SHP77 (cell line): ENCODE data around the gene PGM5.

Source experiments
- DNase-seq, 2 experiments: peaks; one replicate each; lab custom pipeline; 2025; lab: John Stamatoyannopoulos, UW

Gene PGM5

GRCh38 chr9:68536876-68537615 is 180.6 kb downstream of the PGM5 start:
- DNase-seq, result no peak

GRCh38 chr9:68537616-68537880 is 181.1 kb downstream of the PGM5 start:
- DNase-seq, result no peak

- DNase-seq, result no peak
These were observed 181.8 kb downstream of the PGM5 start for GRCh38 chr9:68538200-68538599.

GRCh38 chr9:68540712-68541535 is 184.5 kb downstream of the PGM5 start, which contains the start of gene TMEM252:
Gene TMEM252 (minus strand): TSS chr9:68540883. CDS start chr9:68540814, 69 bp downstream.
- no peak for DNase-seq

GRCh38 chr9:68541568-68541967 is 185.2 kb downstream of the PGM5 start:
- no peak for DNase-seq

- no peak for DNase-seq
These were observed 188.8 kb downstream of the PGM5 start for GRCh38 chr9:68545033-68545705.

- no peak for DNase-seq
These were observed 190.4 kb downstream of the PGM5 start for GRCh38 chr9:68546596-68547390.

GRCh38 chr9:68547417-68547816 is 191.0 kb downstream of the PGM5 start:
- no peak for DNase-seq

GRCh38 chr9:68548241-68548640 is 191.8 kb downstream of the PGM5 start:
- DNase-seq, result no peak

GRCh38 chr9:68551191-68551590 is 194.8 kb downstream of the PGM5 start:
- DNase-seq, result no peak

- DNase-seq, result no peak
These were observed 196.5 kb downstream of the PGM5 start for GRCh38 chr9:68552700-68553476.

- DNase-seq, result no peak
These were observed 199.2 kb downstream of the PGM5 start for GRCh38 chr9:68555437-68556150.

GRCh38 chr9:68558545-68558944 is 202.1 kb downstream of the PGM5 start:
- DNase-seq, result no peak

GRCh38 chr9:68560071-68560844 is 203.8 kb downstream of the PGM5 start:
- DNase-seq, result peak in 1 of 2 experiments; percentile 6

GRCh38 chr9:68562461-68562860 is 206.1 kb downstream of the PGM5 start:
- DNase-seq, result no peak

- no peak for DNase-seq
These were observed 211.2 kb downstream of the PGM5 start for GRCh38 chr9:68567565-68567964.

- DNase-seq, result no peak
These were observed 217.7 kb downstream of the PGM5 start for GRCh38 chr9:68574150-68574549.

GRCh38 chr9:68575817-68576216 is 219.4 kb downstream of the PGM5 start:
- no peak for DNase-seq

GRCh38 chr9:68577774-68578591 is 221.6 kb downstream of the PGM5 start:
- DNase-seq, result no peak
